Astrocyte of the spinal cord (primary cell): ENCODE data around the gene CDK5.

Experiments
- DNase-seq: peaks from one replicate; pipeline ENCODE4 v3.0.0; 2011; ENCODE audit warnings: low read depth, low spot score
- H3K4me3 ChIP-seq: 2 replicates; pipeline ENCODE4 v1.5.1; 2011; ENCODE audit warnings: low read depth, mild to moderate bottlenecking, low read length, moderate library complexity
- in situ Hi-C: cut with HindIII; loops from 2 replicates; pipeline ENCODE4 v1.10.0; 2017; ENCODE audit warnings: low sequenced_read_pairs
- TF ChIP-seq, protein P1 (sequence below): IDR thresholded peaks from 2 replicates; pipeline ENCODE4 v1.5.1; 2012; ENCODE audit warnings: low read depth, mild to moderate bottlenecking, low read length, inconsistent platforms

Gene CDK5

DNA sequence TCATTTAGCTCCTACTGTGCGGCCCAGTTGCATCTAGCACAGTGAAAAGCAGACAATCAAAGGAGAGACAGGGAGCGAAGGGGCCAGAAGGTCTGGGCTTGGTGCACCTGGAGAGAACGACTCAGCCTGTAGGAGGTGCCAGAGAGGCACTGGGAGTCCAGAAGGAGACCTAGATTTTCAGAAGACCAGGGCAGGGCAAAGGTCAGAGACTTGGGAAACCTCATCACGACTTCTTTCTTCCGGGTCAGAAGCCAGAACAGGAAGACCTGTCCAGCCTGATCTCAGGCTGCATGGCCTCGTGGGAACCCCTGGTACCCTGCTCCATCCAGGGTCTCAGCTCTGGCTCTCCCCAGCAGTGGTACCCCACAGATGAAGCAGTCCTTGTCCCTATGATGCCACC, 33.7 kb upstream of the CDK5 start:
- in situ Hi-C loops = no loop called here
- no peak for DNase-seq
- TF ChIP-seq, protein P1, sequence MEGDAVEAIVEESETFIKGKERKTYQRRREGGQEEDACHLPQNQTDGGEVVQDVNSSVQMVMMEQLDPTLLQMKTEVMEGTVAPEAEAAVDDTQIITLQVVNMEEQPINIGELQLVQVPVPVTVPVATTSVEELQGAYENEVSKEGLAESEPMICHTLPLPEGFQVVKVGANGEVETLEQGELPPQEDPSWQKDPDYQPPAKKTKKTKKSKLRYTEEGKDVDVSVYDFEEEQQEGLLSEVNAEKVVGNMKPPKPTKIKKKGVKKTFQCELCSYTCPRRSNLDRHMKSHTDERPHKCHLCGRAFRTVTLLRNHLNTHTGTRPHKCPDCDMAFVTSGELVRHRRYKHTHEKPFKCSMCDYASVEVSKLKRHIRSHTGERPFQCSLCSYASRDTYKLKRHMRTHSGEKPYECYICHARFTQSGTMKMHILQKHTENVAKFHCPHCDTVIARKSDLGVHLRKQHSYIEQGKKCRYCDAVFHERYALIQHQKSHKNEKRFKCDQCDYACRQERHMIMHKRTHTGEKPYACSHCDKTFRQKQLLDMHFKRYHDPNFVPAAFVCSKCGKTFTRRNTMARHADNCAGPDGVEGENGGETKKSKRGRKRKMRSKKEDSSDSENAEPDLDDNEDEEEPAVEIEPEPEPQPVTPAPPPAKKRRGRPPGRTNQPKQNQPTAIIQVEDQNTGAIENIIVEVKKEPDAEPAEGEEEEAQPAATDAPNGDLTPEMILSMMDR = peak; percentile 75
- H3K4me3 ChIP-seq = no peak overlapping the region

DNA sequence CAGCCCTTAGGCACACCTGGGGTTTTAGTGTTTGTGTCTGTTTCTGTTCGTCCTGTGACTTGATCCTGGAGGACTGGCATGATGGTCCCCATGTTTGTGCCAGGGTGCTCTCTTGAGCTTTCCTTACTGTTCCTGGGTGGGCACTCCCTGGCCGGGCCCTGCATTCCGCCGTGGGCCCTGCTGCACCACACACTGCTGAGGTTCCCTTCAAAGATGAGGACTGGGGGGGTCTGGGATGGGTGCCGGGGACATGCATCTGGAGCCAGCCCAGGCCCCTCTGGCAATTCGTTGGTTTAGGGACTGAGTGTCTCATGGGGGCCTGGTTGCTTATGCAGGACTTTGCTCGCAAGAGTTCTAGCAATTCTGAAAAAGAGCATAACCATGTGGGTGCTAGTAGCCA, 33.3 kb upstream of the CDK5 start:
- TF ChIP-seq, protein P1 = no peak
- in situ Hi-C loops = no loop called here
- no peak for DNase-seq
- H3K4me3 ChIP-seq = no peak overlapping the region

DNA sequence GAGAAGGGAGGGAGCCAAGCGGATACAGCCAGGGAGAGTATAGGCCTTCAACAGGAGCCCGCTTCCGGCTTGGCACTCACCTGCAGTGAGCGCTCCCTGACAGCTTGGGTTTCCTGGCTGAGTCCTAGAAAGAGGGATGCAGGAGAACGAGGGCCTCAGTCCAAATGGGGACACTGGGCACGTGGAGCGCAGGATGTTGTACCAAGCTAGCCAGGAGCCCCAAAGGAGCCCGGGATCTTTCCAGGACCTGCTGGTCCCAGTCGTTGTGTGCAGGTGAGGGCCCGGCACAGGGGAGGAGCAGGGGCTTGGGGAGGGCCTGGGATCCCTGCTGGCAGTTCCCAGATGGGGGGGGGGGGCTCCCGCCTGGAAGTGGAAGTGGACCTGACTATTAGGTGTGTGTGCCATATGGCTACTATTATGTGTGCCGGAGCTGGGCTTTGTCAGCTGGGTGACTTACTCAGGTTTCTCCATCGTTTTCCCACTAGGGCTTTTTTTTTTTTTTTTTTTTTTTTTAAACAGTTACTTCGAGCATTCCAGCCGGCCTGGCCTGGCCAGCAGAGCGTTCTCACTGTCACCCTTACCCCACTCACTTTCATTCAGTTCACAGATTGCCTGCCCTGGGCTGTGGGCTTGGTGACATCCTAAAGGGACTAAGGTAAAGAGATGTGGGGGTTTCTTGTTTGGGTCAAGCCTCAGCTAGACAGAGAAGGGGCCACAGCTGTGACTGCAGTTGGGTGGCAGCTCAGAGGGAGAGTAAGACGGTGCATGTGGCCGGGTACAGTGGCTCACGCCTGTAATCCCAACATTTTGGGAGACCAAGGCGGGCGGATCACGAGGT, 32.4 kb upstream of the CDK5 start:
- H3K4me3 ChIP-seq = no peak overlapping the region
- TF ChIP-seq, protein P1 = no peak
- in situ Hi-C loops = no loop called here
- no peak for DNase-seq

GRCh38 chr7:151088856-151089699, 31.4 kb upstream of the CDK5 start:
- peak overlapping the region; percentile 74 for H3K4me3 ChIP-seq
- peak; percentile 62 for DNase-seq
- TF ChIP-seq, protein P1 = no peak
- in situ Hi-C loops = no loop called here

DNA sequence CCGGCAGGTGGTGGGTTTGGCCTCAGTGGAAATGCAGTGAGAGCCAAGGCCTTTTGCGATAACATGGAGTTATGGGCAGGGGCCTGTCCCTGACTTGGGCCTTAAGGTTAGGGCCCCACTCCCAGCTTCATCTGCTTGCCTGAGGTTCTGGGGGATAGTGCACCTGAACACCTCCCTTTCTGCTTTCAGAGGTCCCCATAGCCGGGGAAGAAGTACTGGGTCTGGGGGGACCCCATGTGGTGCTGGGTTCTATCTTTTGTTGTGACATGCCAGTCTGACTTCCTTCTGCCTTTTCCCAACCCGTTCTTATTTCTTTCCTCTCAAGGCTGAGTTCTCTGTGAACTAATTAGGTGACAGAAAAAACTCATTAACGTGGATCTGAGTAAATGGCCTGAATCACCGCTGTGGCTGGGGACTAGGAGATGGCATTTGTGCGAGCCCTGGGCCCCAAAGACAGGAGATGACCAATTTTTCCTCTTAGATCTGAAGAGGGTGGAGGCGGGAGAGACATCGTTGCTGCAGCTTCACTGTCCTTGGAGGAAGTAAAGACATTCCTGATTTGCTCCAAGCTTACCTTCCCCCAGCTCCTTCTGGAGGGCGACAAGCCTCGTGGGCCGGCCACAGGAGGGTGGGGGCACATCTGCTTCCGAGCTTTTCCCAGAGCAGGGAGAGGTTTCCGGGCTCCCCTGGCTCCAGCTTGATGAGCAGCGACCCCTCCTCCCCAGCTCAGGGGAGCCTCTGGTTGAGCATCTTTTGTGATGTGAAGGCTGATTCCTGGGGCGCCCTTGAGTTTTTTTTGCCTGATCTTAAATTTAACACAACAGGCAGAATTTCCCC, 30.5 kb upstream of the CDK5 start:
- TF ChIP-seq, protein P1 = no peak
- peak; percentile 34 for DNase-seq
- H3K4me3 ChIP-seq = peak overlapping the region; percentile 74
- in situ Hi-C loops = no loop called here
